ENCODE results near the gene RAD50.

RAD50 gene

DNA sequence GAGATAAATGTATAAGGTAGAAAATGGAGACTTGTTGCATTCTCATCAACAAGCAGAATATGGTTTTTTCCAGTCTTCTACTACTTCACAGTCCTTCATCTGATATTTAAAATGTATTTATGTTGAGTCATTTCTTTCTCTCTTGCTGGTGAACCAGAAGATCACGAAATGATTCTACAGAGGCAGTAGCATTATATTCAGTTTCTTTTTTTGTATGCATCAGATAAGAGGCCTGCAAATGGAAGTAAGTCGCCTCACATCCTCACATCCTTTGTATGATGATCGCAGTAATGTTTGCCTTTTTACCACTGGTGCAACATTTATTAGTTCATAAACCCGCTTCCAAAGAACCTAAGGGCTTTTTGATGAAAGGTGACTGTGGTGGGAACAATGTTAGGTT, 79.1 kb downstream of the RAD50 start:
- peak in 1 of 2 donors; percentile 11 for DNase-seq

- no peak for DNase-seq
Observed at GRCh38 chr5:132637241-132637640, 80.5 kb downstream of the RAD50 start.

GRCh38 chr5:132639706-132640130, 82.9 kb downstream of the RAD50 start:
- DNase-seq, result no peak

GRCh38 chr5:132640613-132641012, 83.8 kb downstream of the RAD50 start:
- DNase-seq, result no peak

GRCh38 chr5:132641241-132641723, 84.5 kb downstream of the RAD50 start:
- no peak for DNase-seq

DNA sequence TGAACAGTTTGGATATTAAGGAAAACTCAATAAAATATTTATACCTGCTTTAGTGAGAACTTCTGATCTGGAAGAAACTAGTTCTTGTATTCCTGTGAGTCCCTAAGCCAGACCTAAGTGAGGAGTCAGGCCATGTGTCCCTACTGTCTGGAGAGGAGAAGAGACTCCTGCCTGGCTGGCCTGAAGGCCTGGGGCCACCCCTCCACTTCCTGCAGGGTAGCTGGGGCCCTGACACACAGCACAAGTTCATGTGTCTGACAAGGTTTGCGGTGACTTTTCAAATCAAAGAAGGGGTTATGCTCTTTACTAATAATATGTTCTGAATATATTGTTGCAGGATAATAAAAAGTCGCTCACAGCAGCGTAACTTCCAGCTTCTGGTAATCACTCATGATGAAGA, 85.1 kb downstream of the RAD50 start:
- DNase-seq, result no peak

DNA sequence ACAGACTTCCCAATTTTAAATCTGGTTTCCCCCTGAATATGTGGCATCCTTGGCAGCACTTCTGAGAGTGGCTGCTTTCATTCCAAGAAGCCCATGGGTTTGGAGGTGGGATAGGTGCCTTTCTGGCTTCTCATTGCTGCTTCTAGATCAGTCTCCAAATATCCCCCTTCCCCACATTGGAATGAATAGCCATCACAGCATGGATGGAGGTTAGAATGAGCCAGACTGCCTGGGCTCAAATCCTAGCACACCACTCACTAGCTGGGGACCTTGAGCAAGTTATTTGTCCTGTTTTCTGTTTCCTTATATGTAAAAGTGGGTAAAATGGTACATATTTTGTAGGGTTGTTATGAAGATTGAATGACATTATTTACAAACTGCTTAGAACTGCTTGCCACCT, 87.4 kb downstream of the RAD50 start:
- no peak for DNase-seq

GRCh38 chr5:132646583-132647266, 89.9 kb downstream of the RAD50 start:
- no peak for DNase-seq

DNA sequence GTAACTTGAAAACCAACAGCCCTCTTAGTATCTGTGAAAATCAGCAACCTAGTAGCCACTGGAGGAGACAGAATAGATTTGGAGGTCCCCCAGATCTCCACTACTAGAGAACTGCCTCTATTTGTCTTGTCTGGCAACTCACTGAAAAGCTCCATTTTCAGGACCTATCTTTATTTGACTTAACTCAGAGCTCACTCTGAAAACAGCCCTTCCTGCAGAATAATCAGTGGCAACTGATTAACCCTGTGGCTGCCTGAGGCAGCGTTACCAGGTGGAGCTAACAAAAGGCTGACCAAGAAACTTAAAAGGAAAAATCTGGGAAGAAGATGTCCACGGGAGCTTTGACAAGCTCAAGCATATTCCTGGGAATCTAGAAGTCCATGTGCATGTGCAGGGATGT, 90.7 kb downstream of the RAD50 start:
- DNase-seq, result no peak

DNA sequence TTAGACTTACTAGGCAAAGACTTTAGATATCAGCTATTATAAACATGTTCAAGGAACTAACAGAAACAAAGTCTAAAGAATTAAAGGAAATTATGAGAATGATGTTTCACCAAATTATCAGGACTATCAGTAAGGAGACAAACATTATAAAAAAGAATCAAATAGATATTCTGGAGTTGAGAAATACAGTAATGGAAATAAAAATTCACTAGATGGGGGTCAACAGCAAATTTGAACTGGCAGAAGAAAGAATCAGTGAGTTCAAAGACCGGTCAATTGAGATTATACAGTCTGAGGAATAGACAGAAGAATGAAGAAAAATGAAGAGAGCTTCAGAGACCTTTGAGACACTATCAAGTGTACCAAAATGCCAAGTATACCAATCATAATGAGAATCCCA, 91.6 kb downstream of the RAD50 start:
- no peak for DNase-seq

DNA sequence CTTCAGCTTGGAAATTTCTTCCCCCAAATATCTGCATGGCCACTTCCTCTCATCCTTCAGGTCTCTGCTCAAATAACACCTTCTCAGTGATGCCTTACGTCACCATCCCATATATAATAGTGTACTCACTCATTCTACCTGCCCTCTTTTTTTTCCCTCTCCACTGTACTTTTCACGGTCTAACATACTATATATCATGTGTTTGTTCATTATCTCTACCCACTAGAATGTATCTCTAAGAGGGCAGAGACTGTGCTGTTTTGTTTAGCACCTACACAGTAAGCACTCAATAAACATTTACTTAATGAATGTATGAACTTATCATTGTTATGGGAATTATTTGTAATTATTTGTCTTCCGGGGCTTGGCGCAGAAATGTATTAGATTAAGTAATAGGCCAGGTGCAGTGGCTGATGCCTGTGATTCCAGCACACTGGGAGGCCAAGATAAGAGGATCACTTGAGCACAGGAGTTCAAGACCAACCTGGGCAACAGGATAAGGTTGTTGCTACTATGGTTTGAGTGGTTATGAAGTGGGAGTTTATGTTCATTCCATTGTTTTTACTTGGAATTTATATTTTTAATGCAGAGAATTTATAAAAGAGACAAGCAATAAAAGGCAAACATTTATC, 95.2 kb downstream of the RAD50 start:
- DNase-seq, result no peak

DNA sequence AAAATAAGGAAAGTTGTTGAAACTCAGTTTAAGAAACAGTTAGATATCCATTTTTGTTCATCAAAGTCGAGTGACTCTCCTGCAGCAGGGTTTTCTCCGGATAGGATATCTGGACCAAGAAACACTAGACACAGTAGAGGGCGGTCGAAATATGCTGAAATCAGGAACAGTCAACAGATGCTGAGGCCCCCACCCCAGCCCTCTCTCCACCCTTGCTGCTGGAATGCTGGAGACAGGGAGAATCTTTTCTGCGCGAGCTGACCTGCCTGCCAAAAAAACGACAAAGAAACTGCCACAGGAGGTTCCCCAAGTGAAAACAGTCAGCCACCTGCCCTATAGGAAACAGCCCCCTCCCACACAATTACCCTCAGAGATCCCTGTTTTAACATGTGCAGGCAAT, 96.9 kb downstream of the RAD50 start:
- no peak for DNase-seq

DNA sequence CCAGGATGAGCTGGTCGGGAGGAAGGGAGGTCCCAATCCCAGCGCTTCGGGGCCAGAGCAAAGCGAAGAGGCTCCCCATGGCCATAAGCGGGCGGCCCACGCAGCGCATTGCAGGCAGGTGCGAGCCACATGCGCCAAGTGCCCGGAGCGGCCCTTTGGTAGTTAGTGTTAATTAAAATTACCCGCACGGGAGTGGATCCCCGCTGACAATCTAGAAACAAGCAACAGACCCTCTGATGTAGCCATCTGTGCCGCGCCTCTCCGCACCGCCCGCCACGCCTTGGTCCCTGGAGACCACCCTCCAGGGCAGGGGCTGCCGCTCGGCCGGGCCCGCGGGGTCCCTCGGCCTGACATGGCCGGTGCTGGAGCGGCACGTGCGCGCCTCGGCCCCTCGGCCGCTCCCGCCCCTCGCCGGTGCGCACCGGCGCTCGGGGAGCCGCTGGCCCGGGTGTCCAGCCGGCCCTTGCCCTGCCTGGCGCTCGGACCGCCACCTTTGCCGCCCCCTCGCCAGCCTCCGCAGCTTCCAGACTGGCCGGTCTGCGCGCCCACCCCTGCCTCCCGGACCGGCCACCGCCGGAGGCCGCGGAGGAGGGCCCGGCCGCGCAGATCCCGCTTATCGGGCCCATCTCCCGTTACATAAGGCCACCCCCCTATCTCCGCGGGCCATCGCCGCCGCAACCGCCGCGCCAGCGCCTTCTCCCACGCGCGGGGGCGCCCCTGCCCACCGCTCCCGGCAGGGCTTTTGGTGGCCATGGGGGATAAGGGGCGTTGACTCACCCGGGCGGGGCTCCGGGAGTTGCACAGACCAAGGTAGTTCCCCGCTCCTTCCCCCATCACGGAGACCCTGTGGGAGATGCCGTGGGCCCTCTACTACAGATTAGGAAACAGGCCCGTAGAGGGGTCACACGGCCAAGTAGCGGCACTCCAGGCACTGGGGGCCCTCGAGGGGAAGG, 99.3 kb downstream of the RAD50 start:
- peak; percentile 33 to 46 for DNase-seq

- no peak for DNase-seq
Observed at GRCh38 chr5:132656774-132657355, 100.1 kb downstream of the RAD50 start.

- DNase-seq, result no peak
Observed at GRCh38 chr5:132657676-132658380, 101.1 kb downstream of the RAD50 start, which contains the start of gene IL13. Gene IL13 (plus strand): TSS chr5:132658173. CDS start chr5:132658187, 14 bp downstream.

DNA sequence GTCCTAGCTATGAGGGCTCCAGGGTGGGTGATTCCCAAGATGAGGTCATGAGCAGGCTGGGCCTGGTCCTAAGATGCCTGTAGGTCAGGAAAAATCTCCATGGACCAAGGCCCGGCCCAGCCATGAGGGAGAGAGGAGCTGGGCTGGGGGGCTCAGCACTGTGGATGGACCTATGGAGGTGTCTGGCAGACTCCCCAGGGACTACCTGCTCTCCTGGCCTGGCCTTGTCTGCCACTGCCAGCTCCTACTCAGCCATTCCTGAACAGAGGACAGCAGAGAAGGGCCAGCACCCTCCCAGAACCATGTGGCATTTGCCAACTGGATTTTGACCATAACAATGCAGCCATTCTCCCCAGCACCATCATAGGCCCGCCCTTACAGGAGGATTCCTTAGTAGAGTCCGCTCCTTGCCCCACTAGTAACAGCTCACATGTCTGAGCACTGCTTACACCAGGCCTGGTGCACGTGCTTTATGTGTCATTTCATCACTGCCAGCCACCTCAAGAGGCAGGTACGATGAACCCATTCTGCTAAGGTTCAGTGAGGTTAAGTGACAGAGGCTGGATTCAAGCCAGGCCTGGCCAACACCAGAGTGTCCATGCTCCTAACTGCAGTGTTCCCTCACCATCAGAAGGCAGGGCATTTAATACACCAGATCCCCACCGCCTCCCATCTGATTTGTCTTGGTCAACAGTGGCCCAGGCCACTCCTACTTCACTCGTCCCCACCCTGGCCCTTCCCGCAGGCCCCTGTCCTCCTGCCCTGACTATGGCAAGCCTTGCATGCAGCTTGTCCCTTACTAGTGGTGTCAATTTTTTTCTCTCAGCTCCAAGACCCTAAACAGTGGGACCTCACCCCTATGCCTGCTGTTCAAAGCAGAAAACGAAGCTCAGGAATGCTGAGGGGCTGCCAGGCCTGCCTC, 101.9 kb downstream of the RAD50 start:
- DNase-seq, result no peak

GRCh38 chr5:132659598-132660493, 103.1 kb downstream of the RAD50 start:
- no peak for DNase-seq

DNA sequence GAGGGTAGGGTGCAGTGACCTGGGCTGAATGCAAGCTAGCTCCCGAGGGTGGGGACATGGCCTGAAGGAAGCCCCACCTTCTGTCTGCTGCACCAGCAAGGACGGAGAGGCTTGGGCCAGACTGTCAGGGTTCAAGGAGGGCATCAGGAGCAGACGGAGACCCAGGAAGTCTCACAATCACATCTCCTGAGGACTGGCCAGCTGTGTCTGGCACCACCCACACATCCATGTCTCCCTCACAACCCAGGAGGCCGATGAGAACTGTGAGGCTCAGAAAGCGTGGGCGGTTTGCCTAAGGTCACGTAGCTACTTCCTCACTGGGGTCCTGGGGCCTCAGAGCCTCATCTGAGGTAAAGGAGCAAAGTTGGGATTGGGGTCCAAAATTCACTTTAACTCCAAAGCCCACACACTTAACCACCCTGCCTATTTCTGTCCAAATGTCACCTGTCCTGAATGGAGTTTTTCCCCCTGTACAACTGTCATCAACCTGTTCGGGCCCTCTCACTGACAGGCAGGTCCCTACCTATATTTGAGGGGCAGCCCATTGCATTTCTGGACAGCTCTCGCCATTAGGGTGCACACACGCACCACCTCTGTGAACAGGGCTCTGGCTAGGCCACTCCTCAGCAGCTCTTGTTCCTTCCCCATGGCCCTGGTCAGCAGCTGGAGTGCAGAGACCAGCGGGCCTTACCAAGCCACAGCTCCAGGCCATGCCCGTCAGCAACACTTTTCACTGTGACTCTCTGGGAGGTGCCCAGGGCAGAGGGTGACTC, 104.6 kb downstream of the RAD50 start:
- no peak for DNase-seq

GRCh38 chr5:132662004-132662401, 105.2 kb downstream of the RAD50 start:
- DNase-seq, result no peak
